ENCODE results near the gene HMGN4.
"Not testable (repeated sequence)": the region's sequence is repeated elsewhere in the genome, so short reads cannot be mapped to it uniquely, and the experiment has no call there.

HMGN4 gene

DNA sequence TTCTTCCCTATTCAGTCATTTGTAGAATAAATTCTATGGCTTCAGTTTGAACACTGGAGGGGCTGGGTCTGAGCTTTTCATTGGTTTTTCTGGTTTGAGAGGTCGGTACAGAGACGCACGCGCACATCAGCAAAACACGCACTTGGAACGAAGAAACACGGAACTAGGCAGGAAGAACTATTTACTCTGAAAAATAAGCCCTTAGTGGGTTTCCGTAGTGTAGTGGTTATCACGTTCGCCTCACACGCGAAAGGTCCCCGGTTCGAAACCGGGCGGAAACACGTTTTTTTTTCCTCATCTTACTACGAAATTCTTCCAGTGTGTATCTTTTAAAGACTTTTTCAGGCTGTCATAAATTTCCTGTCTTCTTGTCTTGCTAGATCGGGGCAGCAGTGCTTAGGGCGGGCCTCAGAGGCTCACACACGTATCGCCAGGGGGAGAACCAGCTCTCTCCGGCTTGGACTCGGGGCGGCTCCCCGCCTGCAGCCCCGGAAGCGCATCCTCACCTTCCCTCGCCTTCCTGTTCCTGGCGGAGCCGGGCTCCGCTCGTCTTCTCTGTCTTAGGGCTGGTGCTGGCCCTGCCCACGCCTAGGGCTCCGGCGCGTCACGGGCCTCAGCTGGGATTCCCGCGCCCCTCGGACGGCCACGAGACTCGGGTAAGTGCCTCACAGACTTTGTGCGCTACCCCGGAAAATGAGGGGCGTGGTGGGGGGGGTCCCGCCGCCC, at the start of gene HMGN4:
Gene HMGN4, plus strand, starts transcription at position 521 of the 726 bp plus-strand sequence. CDS start 6,841 bp downstream, outside the sequence.
- no peak for FAIRE-seq

DNA sequence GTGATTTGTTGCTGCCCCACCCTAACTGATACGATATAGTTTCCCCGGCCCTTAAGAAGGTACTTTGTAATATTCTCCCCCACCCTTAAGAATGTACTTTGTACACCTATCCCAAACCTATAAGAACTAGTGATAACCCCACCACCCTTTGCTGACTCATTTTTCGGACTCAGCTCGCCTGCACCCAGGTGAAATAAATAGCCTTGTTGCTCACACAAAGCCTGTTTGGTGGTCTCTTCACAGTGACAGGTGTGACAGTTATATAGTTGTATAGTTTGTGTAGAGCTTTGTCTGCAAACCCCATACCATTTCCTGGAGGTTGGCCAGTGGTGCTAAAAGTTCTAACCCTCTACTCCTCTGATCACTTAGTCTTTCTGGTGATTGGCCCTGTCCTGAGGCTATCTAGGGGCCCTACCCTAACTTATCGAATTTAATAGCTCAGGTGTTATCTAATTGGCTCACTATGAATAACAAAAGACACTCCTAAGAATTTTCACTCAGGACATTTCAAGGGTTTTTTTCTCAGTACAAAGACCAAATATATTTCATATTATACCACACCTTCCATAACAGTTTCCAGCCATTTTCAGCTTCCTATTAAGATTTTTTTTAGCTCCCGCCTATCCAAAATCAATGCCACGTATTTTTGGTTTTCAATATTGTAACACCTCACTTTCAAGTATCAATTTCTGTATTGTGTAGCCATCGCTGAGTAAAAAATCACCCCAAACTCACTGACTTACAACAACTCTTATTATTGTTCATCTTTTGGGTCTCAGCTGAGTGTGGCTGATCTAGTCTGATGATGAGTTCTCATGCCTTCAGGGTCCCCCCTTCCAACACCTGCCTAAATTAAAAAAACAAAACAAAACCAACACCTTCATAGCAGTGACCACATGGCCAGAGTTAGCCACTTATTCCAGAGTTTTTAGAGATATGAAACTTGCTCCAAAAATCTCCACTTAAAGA, 47.9 kb upstream of the HMGN4 start:
- FAIRE-seq = no peak

DNA sequence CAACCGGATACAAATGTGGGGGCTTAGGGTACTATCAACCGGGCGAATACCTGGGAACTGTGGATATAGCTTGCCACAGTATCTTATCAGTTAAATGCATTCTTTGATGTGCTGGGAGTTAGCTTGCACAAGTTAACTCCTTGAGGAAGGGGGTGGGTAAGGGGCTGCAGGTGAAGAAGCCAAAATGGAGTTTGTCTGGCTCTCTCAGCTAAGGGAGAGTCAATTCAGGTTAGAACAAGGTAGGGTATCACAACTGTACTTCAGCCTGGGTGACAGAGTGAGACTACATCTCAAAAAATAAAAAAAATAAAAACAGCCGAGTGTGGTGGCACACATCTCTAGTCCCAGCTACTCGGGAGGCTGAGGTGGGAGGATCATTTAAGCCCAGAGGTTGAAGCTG, 46.6 kb upstream of the HMGN4 start:
- FAIRE-seq = no peak

DNA sequence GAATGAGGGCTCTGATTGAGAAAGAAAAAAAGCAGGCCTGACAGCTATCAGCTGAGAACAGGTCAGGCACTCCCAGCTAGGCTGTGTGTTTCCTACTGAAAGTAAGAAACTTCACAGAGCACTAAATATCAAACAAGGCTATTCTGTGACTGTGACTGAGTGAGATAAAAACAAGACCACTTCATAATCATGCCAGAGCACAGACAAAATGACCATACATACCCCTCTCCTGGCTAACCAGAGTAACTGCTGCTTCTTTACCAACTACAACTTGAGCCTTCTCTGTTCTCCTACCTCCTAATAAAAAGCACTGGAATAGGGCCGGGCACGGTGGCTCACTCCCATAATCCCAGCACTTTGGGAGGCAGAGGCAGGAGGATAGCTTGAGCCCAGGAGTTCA, 44.9 kb upstream of the HMGN4 start:
- no peak for FAIRE-seq

DNA sequence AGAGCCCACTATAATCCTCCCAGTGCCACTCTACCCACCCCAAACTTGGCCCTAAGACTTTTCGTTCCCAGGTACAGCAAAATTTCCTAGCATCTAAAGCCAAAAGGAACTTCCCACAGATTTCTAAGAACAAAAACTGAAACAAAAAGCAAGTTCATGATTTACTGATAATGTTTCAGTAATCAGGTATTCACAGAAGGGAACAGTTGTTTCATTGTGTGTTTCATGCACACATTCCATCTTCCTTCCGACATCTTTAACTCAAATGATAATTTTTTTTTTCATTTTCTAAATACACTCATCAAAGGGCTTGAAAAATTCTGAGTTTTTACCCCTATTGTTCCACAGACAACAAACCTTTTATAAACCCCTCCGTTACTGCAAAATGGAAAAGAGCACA, 44.0 kb upstream of the HMGN4 start:
- no peak for FAIRE-seq

DNA sequence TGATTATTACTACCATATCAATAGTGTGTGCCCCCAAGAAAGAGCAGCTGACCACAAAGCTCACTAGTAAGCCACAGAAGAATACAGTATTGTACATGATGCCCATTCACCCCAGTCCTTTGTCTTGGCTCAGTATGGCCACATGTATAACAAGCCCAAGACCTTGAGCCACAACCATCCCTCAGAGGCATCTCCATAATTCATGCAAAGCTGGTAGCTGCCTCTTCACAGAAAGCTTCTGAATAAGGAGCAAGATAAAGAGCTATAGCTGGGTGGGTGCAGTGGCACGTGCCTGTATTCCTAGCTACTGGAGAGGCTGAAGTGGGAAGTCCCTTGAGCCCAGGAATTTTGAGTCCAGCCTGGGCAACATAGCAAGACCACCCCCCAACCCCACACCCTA, 42.9 kb upstream of the HMGN4 start:
- FAIRE-seq = no peak

DNA sequence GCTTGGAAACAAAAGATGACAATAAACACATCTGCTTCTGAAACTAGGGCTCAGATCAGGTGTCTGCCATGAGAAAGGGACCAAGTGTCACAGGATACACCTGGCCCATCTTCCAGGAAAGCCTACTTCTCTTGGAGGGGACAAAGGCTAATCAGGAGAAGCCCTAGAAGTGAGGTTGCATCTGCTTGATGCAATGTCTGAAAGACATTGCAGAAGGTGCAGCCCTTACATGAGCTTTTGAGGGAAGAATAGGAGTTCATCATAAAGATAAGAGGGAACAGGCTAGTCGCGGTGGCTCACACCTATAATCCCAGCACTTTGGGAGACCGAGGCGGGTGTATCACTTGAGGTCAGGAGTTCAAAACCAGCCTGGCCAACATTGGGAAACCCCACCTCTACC, 40.6 kb upstream of the HMGN4 start:
- no peak for FAIRE-seq

DNA sequence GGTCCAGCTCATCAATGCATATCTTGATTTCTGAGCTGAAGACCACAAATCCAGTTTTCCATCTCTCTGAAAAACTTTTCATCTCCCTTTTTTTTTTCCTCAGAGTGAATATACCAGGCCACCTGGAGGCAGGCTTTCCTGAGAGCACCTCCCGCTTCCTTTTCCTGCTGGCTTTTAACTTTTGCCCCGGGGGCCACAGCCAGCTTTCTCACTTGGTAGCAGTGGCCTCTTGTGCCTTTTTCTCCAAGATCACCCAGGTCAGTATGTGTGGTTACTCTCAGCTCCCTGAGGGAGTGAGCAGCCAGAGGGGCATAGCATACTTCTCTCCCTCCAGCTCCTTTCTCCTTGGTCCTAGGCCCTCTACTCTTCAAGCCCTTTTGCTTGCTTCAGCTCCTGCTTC, 38.1 kb upstream of the HMGN4 start, which contains the start of gene BTN1A1:
Gene BTN1A1, plus strand, starts transcription at position 202 of the 400 bp plus-strand sequence. CDS start 984 bp downstream, outside the sequence.
- no peak for FAIRE-seq

DNA sequence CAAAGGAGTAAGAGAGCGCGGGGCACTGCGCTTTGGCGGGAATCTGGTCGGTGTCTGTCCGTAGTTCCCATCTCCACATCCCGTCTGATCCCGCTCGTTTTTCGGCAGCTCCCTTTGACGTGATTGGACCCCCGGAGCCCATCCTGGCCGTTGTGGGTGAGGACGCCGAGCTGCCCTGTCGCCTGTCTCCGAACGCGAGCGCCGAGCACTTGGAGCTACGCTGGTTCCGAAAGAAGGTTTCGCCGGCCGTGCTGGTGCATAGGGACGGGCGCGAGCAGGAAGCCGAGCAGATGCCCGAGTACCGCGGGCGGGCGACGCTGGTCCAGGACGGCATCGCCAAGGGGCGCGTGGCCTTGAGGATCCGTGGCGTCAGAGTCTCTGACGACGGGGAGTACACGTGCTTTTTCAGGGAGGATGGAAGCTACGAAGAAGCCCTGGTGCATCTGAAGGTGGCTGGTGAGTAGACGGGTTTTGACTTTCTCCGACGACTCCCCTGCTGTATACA, 36.6 kb upstream of the HMGN4 start:
- FAIRE-seq = no peak

DNA sequence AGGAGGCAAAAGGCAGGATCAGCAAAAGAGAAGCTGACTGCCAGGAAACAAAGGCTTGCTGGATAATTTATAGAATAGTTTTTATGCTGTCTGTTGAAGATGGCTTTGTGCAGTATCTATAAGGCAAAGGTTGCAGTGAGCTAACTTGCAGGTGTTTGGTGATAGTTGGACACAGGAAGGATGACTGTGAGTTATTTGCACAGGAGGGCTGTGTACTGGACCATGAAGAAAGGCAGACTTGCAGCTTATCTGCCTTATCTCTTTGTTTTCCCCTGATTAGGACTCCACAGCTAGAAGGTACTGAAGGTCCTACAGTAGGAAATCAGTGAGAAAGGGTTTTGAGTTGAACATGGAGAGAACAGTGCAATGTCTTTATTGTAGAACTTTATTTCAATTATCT, 36.0 kb upstream of the HMGN4 start:
- FAIRE-seq = no peak

DNA sequence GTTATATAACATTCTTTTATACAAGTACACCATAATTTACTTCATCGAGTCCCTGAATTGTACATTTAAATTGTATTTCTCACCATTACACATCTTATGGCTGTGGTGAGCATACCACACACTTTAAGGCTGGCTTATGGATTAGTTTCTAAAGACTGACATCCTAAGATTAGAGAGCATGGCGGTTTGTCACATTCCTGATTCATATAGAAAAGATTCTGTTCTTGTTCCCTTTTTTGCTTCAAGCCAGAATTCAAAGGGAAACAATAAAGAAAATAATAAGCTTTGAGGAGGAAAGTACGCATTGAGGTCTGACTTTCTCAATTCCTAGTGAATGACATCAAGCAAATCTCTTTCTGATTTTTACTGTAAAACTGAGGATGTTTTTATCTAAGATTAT, 35.5 kb upstream of the HMGN4 start:
- no peak for FAIRE-seq

DNA sequence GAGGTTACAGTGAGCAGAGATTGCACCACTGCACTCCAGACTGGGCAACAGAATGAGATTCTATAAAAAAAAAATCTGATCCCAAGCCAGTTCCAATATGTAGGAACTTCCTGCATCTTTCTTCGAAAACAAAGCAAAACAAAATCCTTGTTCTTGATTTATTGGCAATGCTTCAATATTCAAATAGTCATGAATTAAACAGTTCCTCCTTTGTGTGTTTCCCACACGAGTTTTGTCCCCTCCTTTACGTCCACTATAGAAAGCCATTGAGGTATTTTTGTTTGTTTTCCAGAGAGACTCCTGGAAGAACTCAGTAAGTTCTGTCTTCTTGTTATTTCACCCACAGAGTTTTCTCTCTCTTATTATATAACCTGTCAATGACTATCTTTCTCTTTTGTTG, 30.5 kb upstream of the HMGN4 start:
- no peak for FAIRE-seq

DNA sequence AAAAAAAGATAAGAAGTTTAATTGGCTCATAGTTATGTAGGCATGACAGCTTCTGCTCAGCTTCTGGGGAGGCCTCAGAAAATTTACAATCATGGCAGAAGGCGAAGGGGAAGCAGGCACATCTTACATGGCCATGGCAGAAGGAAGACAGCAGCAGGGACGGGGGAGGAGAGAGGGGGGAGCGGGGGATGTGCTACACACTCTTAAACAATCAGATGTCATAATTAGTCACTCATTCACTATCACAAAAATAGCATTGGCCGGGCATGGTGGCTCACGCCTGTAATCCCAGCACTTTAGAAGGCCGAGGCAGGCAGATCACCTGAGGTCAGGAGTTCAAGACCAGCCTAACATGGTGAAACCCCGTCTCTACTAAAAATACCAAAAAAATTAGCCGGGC, 27.1 kb upstream of the HMGN4 start:
- FAIRE-seq = not testable (repeated sequence)

DNA sequence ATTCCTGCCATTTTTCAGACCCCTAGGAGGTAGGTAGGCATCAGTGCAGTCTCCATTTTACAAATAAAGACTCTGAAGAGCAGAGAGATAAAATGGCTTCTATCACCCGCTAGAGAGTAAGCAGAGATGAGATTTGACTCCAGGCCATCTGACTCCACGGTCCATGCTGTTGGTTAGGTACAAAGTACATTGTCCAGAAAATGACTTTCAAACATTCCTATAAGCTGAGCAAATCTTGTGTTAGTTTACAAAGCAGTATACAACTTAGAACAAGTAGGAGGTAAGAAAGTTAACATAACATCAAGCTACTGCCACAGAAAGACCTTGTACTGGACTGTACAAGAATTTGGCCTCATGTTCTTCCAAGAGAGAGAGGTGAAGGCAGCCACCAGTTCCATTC, 23.2 kb upstream of the HMGN4 start:
- no peak for FAIRE-seq

DNA sequence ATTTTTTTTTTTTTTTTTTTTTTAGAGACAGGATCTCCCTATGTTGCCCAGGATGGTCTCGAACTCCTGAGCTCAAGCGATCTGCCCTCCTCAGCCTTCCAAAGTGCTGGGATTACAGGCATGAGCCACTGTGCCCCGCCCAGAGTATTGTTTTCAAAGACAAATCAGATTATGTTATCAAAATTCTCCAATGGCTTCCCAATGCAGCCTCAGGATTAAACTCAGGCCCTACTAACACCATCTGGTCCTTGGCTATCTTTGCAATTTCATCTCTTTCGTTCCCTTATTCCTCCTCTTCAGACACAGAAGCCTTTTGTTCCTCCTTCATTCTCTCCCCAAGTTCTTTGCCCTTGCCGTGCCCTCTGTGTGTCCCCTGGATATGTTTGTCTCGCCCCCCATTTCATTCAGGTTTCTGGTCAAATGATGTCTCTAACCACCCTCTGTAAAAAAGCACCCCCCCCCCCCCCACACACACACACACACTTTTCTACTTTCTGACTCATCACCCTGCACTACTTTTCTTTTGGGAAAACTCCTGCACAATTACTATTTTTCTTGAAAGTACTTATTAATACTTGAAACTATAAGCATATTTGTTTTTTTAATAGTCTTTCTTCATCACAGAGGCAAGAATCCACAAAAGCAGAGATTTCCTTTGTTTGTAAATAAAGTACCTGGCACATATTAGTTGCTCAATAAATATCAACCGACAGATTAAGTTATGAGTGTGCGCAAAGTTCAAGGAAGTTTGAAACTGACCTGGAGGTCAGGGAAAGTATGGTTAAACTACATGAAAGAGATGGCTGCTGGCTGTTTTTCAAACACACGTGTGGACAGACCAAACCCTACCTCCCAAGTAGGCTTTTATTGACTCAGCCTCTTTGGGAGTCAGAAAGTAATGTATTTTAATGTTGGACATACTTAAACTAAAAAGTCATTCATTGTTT, 21.4 kb upstream of the HMGN4 start:
- no peak for FAIRE-seq

DNA sequence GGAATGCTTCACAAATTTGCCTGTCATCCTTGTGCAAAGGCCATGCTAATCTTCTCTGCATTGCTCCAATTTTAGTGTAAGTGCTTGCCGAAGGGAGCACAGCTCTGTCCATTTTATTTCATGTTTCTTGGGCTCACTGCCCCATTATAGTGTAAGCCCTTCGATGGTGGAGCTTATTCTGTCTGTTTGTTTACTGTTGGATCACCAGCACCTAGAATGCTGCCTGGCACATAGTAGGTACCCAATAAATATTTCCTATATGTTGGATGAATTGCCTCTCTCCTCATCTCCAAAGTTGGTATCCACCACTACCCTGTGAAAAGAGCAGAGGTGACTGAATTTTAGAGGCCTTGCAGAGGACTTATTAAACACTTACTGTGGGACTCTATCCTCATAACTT, 18.8 kb upstream of the HMGN4 start:
- no peak for FAIRE-seq

DNA sequence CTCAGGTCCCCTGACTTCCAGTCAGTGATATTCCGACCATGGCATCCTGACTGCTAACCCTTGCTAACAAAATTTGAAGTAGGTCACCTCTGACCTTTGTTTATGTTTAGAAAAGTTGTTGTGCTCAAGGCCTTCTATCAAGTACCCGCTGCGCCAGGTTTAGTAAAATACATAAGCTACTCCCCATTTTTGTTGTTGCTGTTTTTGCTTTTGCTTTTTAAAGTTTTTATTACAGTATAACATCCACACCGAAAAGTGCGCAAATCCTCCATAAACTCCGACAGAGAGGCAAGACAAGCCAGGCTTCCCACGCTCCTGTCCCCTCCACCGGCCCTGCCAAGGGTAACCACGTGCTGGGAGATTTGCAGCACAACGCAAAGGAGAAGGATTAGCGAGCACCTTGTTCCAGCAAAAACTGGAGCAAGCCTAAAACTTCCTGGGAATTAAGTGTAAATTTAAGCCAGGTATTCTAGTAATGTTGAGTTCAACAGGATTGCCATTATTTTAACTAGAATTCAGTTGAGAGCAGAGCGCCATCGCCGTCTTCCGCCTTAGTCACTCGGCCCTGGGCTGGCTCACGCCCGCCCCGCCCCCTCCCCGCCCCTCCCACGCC, 17.8 kb upstream of the HMGN4 start:
- no peak for FAIRE-seq

DNA sequence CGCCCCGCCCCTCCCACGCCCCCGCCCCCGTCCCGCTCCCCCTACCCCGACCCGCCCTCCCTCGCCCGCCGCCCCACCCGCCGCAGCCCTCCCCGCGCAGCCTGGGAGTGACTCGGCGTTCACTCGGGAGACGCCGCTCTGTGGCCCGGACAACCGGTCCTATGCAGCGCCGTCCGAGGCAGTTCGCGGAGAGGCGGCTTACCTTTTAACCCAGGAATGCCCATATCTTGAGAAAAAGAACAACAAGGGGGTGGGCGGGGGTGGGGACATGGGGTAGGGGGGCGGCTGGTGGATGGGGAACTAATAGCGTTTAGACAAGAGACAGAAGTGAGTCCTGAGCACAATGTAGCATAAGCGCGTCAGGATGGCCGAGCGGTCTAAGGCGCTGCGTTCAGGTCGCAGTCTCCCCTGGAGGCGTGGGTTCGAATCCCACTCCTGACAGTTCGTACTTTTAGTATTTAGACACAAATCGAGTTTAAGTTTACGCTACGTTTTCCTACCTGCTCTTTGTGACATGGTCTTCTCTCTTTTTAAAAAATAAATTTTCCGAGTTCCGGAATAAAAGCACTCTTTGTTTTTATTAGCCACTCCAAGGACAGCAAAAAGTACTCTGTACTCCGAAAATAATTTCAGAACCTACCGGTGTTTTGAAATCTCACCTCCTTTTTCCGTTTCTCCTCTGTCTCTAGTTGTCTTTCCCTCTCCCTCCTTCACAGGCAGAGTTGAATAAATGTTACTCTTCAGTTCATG, 17.1 kb upstream of the HMGN4 start:
- FAIRE-seq = no peak

DNA sequence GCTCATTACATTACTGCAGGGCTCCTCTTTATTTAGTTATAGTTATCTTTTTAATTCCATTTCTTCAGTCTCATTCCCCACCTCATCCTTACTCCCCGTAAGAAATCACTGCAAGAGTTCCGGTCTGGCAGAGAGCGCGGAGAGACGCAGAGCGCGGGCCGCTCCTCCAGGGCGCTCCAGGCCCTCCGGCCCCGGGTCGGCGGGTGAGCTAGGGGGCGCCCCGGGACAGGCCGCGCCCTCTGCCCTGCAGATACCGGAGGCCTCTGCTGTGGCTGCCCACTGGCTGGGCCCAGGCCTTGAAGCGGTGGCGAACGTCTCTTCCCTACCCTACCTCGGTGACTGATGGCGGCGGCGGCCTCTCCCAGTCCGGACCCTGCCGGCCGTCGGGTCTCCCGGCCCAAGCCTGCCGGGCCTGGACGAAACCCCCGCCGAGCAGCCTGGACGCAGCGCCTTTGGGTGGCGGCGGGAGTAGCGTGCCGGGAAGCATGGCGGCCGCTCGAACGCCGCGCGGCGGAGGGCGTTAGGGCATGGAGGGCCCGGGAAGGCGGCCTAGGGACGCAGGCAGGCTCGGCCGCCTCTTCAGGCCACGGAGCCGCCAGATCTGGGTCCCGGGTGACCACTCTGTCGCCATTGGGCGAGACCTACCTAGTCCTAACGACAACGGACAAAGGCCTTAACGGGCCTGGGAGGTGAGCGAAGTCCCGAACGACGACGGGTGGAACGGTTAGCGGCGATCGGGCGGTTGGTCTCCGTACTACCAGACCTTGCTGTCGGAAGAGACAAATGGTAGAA, 16.4 kb upstream of the HMGN4 start:
- no peak for FAIRE-seq

DNA sequence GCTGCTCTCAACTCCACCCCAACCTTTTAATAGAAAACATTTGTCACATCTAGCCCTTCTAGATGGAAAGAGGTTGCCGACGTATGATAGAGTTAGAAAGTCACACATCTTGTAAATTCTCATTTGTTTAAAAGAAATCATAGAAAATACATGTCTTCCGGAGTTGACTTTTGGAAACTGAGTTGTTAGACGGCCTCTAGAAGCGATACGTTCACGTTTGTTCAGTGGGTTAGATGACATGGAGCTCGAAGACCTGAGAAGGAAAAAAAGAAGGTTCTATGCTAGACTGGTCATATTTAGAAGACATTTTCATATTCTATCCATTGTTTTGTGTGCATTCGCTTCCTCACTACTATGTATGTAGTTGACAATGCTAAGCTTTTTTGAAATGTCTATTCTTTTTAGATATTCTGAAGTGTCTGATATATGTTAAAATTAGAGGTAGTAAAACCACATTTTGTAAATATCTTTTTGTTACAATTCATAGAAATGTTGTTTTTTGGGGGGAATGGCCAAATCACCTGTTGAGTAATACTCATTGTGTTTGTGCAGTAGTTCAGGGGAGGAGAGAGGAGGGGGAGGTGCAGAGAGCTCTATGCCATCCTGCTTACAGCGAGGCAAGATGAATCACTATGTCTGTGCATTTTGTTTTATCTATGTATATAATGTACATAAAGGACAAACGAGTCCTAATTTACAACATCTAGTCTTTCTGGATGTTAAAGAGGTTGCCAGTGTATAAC, 15.5 kb upstream of the HMGN4 start:
- not testable (repeated sequence) for FAIRE-seq

Data from colon (tissue), 2 donors.